G401.6 (cell line): Measurements from ENCODE around the gene ABLIM1.

ENCODE experiments used
- FAIRE-seq: peaks from 2 replicates; lab custom pipeline; 2012; peaks lifted over from hg19 to GRCh38; lab: Jason Lieb, UNC

ABLIM1 gene

DNA sequence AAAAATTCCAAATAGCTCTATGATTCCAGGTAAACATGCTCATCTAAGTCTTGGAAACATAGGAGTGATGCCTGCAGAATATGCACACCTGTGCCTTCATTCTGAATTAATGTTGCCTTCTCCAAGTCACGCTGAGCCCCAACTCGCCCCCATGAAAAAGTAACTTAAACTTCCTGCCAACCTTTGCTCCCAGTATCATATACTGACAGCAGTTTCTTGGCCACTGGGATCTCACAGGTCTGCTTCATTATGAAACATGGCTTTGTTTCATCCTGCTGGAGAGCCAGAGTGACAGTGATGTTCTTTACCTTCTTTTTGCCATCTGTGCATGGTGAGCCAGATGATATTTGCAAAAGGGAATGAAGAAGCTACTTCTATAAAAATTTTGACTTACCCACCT lies 34.9 kb downstream of the ABLIM1 start:
- no peak for FAIRE-seq

DNA sequence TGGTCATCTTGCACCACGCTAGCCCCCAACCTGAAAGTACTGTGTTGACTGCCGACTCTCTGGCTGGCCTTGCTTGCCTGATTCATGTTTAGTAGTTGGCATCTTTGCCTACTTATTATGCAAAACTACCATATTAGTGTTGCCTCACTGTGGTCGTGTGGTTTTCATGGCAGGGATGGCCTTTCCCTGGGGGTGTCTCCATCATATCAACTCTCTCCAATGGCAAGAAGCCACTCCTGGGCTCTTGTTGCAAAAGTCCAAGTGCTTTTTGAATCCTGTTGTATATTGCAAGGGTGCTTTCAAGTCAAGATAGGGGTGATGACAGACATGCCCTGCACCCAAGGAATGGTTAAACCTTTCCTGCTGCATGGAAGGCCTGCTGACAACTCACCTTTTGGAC lies 39.4 kb downstream of the ABLIM1 start:
- FAIRE-seq, result no peak

- FAIRE-seq, result no peak
Measured at GRCh38 chr10:114616516-114616915, 41.6 kb downstream of the ABLIM1 start.

DNA sequence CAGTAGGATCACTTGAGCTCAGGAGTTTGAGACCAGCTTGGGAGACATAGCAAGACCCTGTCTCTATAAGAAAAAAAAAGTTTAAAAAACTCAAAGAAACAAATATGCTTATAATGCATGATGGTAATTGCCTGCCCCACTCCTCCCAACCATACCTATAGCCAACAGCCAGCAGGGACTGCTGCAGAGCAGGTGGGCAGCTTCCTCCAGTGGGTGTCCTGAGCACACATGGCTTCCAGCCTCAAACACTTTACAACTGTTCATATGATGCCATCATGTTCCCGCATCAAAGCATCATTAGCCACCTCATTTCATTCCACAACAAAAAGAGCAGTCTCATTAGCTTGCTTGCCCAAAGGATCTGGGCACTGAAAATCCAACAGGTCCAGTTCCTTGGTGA lies 42.0 kb downstream of the ABLIM1 start:
- no peak for FAIRE-seq

GRCh38 chr10:114615600-114616007 lies 42.5 kb downstream of the ABLIM1 start:
- no peak for FAIRE-seq

GRCh38 chr10:114613237-114613979 lies 44.7 kb downstream of the ABLIM1 start:
- no peak for FAIRE-seq

GRCh38 chr10:114611617-114612016 lies 46.5 kb downstream of the ABLIM1 start:
- FAIRE-seq, result no peak

DNA sequence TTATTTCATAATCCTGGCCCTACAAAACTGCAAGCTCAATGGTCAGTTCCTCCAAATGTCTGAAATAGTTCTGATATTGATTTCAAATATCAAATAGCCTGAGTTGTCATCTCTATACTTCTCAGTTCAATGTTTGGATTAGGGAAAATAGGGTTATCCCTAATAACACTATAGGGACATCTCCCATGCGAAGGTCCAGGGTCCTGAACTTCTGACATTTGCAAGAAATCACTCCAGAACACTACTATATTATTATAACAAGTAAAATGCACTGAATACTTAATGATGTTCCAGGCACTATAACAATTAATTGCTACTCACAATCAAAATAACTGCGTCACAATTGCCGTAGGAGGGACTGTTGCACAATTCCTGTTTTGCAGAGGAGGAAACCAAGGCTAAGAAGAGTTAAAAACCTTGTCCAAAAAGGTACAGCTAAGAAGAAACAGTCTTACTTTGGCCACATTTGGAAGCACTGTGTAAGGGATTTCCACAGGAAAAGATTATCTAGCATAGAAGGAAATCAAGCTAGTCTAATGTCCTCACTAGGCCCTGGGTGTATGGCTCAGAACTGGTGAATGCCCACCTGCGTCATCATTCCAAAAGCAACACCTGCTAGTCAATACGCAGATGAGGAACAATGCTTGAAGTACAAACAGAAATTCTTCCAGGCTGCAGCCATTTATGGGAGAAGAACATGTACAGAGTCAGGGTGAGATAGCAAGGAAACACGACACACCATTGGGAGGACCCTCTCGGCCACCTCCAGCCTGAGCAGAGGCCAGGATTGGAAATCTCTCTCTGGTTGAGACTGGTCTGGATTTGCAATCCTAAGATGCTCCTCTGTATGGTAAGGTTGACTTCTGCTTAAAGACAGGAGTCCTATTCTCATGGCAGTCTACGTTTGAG lies 48.3 kb downstream of the ABLIM1 start:
- no peak for FAIRE-seq

DNA sequence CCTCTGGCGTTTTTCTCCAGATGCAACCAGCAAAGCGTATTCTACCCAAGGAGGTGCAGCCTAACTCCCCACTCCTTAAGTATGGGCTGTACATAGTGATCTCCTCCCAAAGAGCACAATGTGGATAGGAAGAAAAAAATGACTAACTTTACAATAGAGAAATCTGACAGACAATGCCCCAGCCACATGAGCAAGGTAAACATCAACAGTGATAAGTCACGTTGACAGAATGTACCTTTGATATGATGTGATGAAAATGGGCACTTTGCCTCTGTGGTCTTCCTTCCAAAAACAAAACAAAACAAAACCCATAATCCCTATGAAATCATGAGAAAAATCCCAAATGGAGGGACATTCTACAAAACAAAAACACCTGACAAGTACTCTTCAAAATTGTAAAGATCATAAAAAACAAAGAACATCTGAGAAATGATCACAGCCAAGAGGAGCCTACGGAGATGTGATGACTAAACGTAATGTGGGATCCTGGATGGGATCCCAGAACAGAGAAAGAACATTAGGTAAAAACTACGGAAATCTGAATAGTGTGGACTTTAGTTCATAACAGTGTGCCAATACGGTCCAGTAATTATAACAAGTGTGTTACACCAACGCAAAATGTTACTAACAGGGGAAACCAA lies 50.6 kb downstream of the ABLIM1 start:
- FAIRE-seq, result no peak

DNA sequence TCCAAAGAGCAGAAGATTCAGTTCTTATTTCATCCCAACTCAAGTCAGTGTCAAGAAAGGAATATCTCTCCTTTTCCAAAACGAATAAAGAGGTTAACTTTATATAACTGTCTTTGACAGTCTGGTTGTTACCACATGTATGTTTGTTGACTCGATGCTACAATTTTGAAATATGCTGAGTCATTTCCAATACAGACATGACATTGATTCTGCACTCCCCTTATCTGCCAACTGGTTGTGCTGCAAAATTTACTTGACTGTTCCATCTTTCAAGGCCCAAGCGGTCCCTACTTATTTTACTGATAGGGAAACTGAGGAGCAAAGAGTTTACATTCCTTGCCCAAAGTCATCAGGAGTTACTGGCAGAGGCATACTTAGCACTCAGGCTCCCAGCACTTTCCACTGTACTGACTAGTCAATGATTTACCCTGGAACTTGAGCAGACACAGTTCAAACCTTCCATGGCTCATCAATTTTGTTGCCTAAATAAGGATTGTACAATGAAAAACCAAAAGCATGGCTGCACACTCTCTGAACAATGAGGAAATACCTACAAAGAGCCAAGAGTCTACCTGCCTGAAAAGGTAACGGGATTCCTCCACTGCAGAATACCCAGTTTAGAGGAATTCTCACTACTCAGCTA lies 52.8 kb downstream of the ABLIM1 start:
- no peak for FAIRE-seq

DNA sequence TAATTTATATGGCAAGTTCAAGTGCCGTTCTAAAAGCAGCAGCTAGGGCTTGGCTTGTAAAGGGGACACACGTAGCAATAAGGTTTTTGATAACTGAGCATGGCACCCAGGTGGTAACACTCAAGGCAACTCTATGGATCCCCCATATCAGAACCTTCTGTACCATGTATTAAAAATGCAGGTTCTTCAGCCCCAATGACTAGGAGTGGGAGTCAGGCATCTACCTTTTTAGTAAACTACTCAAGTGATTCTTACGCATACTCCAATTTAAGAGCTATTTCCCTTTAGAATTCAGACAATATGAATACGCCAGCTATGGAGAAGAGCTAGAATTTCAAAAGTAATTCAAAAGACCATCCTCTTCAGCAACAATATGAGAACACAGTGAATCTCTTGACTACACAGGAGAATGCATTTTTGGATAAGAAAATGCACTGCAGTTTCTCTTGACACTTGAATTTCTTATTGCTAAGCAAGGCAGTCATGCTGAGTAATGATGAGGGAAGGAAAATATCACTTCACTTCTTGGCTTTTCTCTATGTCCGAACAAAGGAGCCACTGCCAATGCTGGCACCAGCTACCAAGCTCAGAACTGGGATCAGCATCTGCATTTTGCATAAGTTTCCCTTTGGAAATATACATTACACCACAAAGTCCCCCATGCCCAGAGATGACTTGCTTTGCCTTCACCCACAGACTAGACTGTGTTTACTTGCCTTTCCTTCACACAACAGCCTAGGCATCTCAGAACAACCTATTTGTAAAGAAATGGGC lies 53.5 kb downstream of the ABLIM1 start:
- FAIRE-seq, result no peak

DNA sequence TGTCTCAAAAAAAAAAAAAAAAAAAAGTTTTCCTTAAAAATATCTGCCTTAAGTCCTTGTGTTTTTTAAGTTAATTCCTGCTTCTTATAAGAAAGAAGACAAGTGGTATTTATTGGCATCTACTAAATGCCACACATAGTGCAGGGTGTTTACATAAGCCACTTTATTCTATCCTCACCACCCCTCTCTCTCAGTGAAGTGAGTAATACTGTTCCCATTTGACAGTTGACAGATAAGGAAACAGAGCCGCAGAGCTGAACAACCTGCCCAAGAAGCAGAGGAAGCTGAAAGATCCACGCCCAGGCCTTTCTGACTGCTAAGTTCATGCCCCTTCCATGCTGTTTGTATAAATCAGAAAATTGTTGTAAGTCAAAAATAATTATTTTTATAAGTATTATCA lies 54.1 kb downstream of the ABLIM1 start:
- no peak for FAIRE-seq

DNA sequence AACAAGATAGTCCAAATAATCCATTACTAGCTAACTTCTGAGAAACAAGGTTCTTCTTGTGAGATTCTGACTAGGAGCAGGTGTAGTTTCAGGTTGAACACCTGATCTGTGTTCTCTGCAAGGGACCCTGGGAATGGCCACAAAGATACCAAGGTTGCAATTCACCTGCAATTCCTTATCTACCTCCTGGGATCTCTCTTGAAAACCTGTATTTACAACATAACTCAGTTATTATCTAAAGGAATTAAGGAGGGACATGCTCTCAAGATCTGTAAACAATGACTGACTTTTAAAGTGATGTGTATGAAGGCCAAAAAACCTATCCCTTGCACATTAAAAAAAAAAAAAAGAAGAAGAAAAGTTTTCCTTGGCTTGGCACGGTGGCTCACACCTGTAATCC lies 54.8 kb downstream of the ABLIM1 start:
- no peak for FAIRE-seq

GRCh38 chr10:114600057-114600456 lies 58.0 kb downstream of the ABLIM1 start:
- FAIRE-seq, result no peak

DNA sequence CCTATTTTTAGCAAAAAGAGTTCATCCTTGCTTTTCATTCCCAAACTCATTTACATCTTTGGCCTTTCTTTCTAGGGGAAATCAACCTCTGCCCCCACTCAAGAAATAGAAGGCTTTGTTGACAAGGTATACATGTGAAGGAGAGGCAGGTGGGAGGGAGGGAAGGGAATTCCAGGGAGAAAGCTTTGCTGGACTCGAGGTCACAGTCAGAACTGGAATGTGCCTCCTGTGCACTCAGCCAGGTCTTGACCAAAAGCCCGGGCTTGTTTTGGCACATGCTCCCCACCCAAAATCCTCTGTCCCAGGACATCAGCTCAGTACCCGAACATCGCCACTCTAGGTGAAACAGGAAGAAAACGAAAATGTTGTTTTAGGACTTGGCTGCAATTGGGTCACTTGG lies 61.3 kb downstream of the ABLIM1 start:
- no peak for FAIRE-seq

DNA sequence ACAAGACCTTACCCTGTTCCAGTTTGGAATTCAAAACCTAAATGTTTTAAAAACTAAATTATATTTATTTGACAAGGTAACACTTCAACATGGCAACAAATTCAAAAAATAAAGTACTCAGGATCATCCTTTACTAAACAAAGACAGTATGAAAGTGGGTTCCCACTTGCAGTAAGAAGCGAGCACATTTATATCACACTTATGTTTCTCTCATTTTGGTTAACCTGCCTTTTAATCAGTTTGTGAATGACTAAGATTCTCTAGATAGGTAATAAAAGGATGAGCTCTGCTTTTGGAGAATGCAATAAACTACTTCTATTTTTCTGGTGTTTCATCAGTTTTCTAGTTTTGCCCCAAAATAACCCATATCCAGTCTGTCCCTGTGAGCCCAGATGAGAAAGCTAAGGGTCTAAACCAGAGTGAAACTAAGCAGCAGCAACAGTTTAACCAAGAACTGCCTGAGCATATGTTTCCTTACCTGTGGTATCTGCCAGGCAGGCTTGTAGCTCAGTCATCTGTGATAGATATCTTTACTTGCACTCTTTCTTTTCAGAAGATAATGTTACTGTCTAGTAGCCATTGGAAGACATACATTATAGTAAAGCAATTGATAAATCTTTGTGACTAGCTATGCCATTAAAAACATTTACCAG lies 64.1 kb downstream of the ABLIM1 start:
- FAIRE-seq, result no peak

DNA sequence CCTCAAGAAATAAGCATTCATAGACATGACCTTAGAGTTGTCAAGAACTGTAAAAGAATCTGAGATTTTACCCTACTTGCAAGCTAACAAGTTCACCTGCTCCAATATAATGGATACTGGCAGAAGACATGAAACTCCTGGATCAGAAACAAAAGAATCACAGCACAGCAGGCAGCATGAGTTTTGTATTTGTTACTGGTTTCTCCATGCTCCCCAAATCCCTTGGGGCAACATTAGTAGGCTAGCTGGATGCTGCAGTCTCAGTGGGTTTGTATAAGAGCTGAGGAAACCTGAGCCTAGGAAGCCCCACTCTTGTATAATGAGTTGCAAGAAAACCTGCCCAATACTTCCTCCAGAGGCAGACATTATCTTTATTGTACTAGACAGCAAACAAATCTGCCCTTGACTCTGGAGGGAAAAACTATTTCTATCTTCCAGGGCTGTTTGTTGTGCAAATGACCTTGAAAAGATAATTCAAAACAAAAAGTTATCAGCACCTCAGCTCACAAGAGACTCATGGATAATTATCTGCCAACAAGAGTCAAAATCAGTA lies 64.8 kb downstream of the ABLIM1 start:
- no peak for FAIRE-seq

DNA sequence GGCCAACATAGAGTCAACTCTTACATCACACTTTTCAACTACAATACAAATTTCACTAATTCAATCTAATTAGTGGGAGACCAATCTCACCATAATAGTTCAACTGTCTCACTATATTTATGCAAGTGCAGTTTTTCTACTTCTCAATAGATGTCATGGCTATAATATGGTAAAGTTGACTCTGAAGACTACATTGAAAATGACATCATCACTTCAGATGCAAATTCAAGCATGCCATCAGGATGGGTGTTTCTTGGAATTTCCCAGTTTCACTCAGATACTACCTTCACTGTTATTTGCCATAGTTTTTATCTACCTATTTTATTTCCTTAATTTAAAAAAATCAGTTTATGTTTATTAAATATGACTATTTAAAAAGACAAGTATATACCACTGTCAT lies 67.1 kb downstream of the ABLIM1 start:
- no peak for FAIRE-seq

DNA sequence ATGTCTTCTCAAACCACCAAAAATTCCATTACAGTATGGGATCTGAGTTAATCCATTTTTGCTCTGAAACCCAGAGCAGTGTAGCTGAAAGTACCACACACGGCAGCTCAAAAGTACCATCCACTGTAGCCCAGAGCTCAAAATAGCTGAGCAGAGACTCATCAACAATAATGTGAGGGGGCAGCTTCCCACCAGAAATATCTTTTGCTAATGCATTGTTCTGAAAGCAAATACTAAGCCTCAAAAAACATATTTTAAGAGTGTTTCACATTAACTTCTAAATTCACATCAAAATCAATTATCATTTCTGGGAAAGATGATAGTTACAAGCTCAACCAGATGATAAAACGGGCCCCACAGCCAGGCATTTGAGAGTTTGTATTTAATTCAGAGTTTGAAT lies 73.7 kb downstream of the ABLIM1 start:
- FAIRE-seq, result no peak

DNA sequence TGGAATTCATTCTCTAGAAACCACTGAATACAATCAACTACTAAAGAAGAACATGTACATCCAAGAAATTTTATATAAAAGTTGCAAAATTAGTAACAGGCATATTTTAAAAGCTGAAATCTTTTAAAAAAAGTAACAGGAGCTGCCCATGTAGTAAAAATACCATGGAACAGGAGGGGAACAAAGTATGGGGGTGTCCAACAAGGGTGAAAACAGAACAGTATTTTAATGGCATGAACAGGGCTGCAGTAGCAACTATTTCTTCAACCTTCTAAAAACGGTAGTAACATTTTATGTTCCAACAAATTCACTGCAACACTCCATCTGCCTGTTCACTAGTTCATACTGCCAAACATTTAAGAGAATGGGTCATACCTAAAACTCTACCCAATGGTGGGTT lies 77.0 kb downstream of the ABLIM1 start:
- no peak for FAIRE-seq

DNA sequence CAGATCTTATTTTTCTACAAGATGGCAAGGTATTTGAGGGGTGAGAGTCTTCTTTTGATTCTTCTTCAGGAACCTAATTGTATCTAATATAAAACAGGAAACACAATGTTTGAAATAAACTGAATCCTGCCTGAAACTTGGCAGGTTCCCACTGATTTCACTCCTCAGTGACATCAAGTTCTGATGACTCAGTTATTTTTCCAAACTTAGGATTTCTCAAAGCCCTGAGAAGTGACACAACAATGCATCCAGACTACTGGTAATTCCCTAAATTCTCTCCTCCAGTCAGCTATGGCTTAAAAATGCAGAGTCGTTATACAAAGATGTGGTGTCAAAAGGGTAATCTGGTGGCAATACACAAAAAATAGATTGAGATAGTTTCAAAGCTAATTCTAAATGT lies 80.9 kb downstream of the ABLIM1 start:
- FAIRE-seq, result no peak
